HepG2 (cell line): ENCODE measurements around the gene KMT2A. TPM values are rescaled to one million over a fixed set of nuclear protein-coding genes. Genes with fewer than 3 reads are reported as not detected.

Source experiments
- ATAC-seq: fragments of 200-7000 bp; cut with Tn5 transposase; 3 replicates; pipeline ENCODE4 v1.9.1; 2020; ENCODE audit warnings: mild to moderate bottlenecking, moderate library complexity
- BruUV-seq: library from RNA; stranded (reverse); fragments of 400-500 nt; replicated peaks from 2 replicates; lab custom pipeline; 2021; lab: Mats Ljungman, UMichigan
- CTCF ChIA-PET: fragments of 300-600 bp; formaldehyde crosslinking; extraction: SDS; loops from one replicate; lab custom pipeline; 2021; ENCODE audit warnings: low total read pairs, inconsistent platforms, low intra/inter-chr PET ratio; lab: Yijun Ruan, JAX
- POLR2A ChIA-PET: fragments of 350-600 bp; sonication (Branson Sonifier 250); formaldehyde crosslinking; loops from one replicate; lab custom pipeline; 2020; ENCODE audit warnings: antibody characterized with exemption, inconsistent platforms; lab: Yijun Ruan, JAX
- DNase-seq: peaks from one replicate; pipeline ENCODE4 v3.0.0-alpha.2; 2015; ENCODE audit warnings: low spot score
- FAIRE-seq: peaks from 3 replicates; lab custom pipeline; 2011; peaks lifted over from hg19 to GRCh38; lab: Jason Lieb, UNC
- H2AFZ ChIP-seq: one replicate; pipeline ENCODE4 v1.6.1; 2011; ENCODE audit warnings: low read length, inconsistent platforms
- H3K27ac ChIP-seq: fragments of 300-600 bp; 3 replicates; pipeline ENCODE4 v1.8.0; 2011; ENCODE audit warnings: mixed run types, mild to moderate bottlenecking, mixed read lengths, low read length, inconsistent platforms; ENCODE audit not compliant: insufficient read depth; ENCODE audit errors: extremely low read length
- H3K27me3 ChIP-seq, 2 experiments: fragments of 200-600 bp in 1 of 2; 2 replicates in 1 of 2; 3 replicates in 1 of 2; pipeline versions ENCODE4 v1.6.0 to v1.8.0; 2011; ENCODE audit warnings: low read length in 2 of 2, mild to moderate bottlenecking in 2 of 2, moderate library complexity in 2 of 2, inconsistent platforms in 1 of 2; ENCODE audit not compliant: insufficient read depth in 2 of 2, control insufficient read depth in 1 of 2
- H3K36me3 ChIP-seq, 2 experiments: fragments of 200-600 bp in 1 of 2; replicated peaks in 1 of 2; 2 replicates in 1 of 2; 3 replicates in 1 of 2; pipeline versions ENCODE4 v1.5.1 to v1.8.0; 2011; ENCODE audit warnings: low read length in 2 of 2, inconsistent platforms in 1 of 2; ENCODE audit not compliant: insufficient read depth in 2 of 2, control insufficient read depth in 1 of 2
- H3K4me1 ChIP-seq: 2 replicates; pipeline ENCODE4 v1.5.1; 2012; ENCODE audit warnings: low read length, inconsistent platforms; ENCODE audit not compliant: insufficient read depth
- H3K4me2 ChIP-seq: 2 replicates; pipeline ENCODE4 v1.6.0; 2011; ENCODE audit warnings: low read depth, low read length, inconsistent platforms
- H3K4me3 ChIP-seq, 3 experiments: fragments of 200-600 bp in 1 of 3; sonication (generic), shearing (Covaris generic) in 1 of 3; replicated peaks in 1 of 3; 2 replicates each; pipeline ENCODE4 v1.5.1; 2011 to 2016; ENCODE audit warnings: low read length in 3 of 3, inconsistent platforms in 2 of 3, low read depth in 2 of 3, mild to moderate bottlenecking in 2 of 3, control low read depth in 1 of 3, mixed read lengths in 1 of 3; ENCODE audit not compliant: insufficient read depth in 1 of 3
- H3K79me2 ChIP-seq: one replicate; pipeline ENCODE4 v1.6.1; 2011; ENCODE audit warnings: low read length, inconsistent platforms; ENCODE audit not compliant: insufficient read depth
- H3K9ac ChIP-seq: 2 replicates; pipeline ENCODE4 v1.6.0; 2011; ENCODE audit warnings: mild to moderate bottlenecking, low read depth, low read length, inconsistent platforms; ENCODE audit not compliant: insufficient read depth
- H3K9me3 ChIP-seq: 2 replicates; pipeline ENCODE4 v1.5.1; 2012; ENCODE audit warnings: mild to moderate bottlenecking, low read length
- H4K20me1 ChIP-seq: 2 replicates; pipeline ENCODE4 v1.6.0; 2011; ENCODE audit warnings: inconsistent platforms, mild to moderate bottlenecking, low read length, moderate library complexity; ENCODE audit not compliant: insufficient read depth
- ARNT ChIP-seq: fragments of 450-650 bp; IDR thresholded peaks from 2 replicates; pipeline ENCODE4 v1.6.1; 2017
- ATF7 ChIP-seq, 2 experiments: fragments of 450-650 bp in 1 of 2; sonication (generic) in 1 of 2; formaldehyde crosslinking in 1 of 2; IDR thresholded peaks; 2 replicates each; pipeline versions ENCODE4 v1.4.0 to v1.6.1; 2016 to 2020; ENCODE audit warnings: antibody characterized with exemption in 1 of 2, mild to moderate bottlenecking in 1 of 2, missing genetic modification reagents in 1 of 2
- CREBL2 ChIP-seq: sonication (generic); formaldehyde crosslinking; IDR thresholded peaks from 2 replicates; pipeline ENCODE4 v1.8.1; 2023; ENCODE audit warnings: missing genetic modification reagents, mild to moderate bottlenecking, borderline replicate concordance
- DMAP1 ChIP-seq: IDR thresholded peaks from 2 replicates; pipeline ENCODE4 v1.6.1; 2016
- FOXJ3 ChIP-seq: sonication (generic); formaldehyde crosslinking; IDR thresholded peaks from 2 replicates; pipeline ENCODE4 v1.4.0; 2020; ENCODE audit warnings: missing genetic modification reagents, mild to moderate bottlenecking, borderline replicate concordance
- MAF1 ChIP-seq: sonication (generic); formaldehyde crosslinking; IDR thresholded peaks from 2 replicates; pipeline ENCODE4 v1.5.0; 2020; ENCODE audit warnings: missing genetic modification reagents, borderline replicate concordance
- MBNL3 ChIP-seq: fragments of 250-450 bp; sonication (Bioruptor Pico); conservative IDR thresholded peaks from 2 replicates; pipeline ENCODE4 v1.8.0; 2022; ENCODE audit warnings: mild to moderate bottlenecking, inconsistent platforms
- NCOA1 ChIP-seq: sonication (generic); formaldehyde crosslinking; IDR thresholded peaks from 2 replicates; pipeline ENCODE4 v1.9.0; 2021; ENCODE audit warnings: missing genetic modification reagents
- NFE2L2 ChIP-seq: fragments of 150-350 bp; IDR thresholded peaks from 2 replicates; pipeline ENCODE4 v1.6.1; 2014; ENCODE audit warnings: low read length
- PAXIP1 ChIP-seq: sonication (generic); formaldehyde crosslinking; conservative IDR thresholded peaks from 2 replicates; pipeline ENCODE4 v1.4.0; 2020; ENCODE audit warnings: mild to moderate bottlenecking, missing genetic modification reagents, moderate library complexity
- PREB ChIP-seq: sonication (generic); formaldehyde crosslinking; IDR thresholded peaks from 2 replicates; pipeline ENCODE4 v1.4.0; 2020; ENCODE audit warnings: missing genetic modification reagents
- ZNF598 ChIP-seq: sonication (generic); formaldehyde crosslinking; IDR thresholded peaks from 2 replicates; pipeline ENCODE4 v1.5.1; 2020; ENCODE audit warnings: mild to moderate bottlenecking, missing genetic modification reagents, borderline replicate concordance
- WGBS: methylation state at CpG from one replicate; pipeline ENCODE4 v1.1.6; 2017; ENCODE audit warnings: low lambda C conversion rate; 5-methylcytosine and 5-hydroxymethylcytosine counted together
- in situ Hi-C: cut with HindIII; loops from 2 replicates; pipeline ENCODE4 v1.10.0; 2017; ENCODE audit warnings: low pct_unique_long_range_greater_than_20kb; ENCODE audit not compliant: extremely low pct_ligation_motif_present
- intact Hi-C: fragments of 100-400 bp; cut with micrococcal nuclease; formaldehyde crosslinking; loops from one replicate; pipeline ENCODE4 v1.10.0; 2022; ENCODE audit not compliant: unreplicated experiment
- polyA plus RNA-seq, 8 experiments: library from polyadenylated mRNA; depleted of rRNA in 3 of 8; stranded (reverse) in 7 of 8; unstranded in 1 of 8; fragments of >200 nt; fragmentation: Illumina TruSeq in 4 of 8; extraction: Trizol in 4 of 8; gene quantifications; 2 replicates each; pipeline versions ENCODE4 v1.2.1 to v1.2.3, GENCODE V29; 2011 to 2016; ENCODE audit warnings: low read depth in 4 of 8, missing spikeins in 1 of 8, mixed read lengths in 1 of 8; ENCODE audit not compliant: insufficient read depth in 1 of 8
- total RNA-seq, 5 experiments: library from RNA; depleted of rRNA; stranded (reverse); fragments of >200 nt; fragmentation: Illumina TruSeq; extraction: Trizol; gene quantifications; 2 replicates each; pipeline ENCODE4 v1.2.3, GENCODE V29; 2016; ENCODE audit warnings: low read depth in 1 of 5

The KMT2A gene
- total and polyA plus RNA-seq, 2 of the 13 experiments (the other 11 are each of a cell fraction or from before 2014, with no cell fraction given), result 12.4 to 20.0 TPM

GRCh38 chr11:118491041-118491440 is 54.7 kb downstream of the KMT2A start:
- WGBS, result 99% methylated on average over 4 of the region's 4 CpGs
- Histone ChIP-seq H3K9ac (no peak overlapping the region), H3K79me2 (no peaks in the 10 kb centered on the region)
- TF ChIP-seq ATF7 (IDR thresholded peaks at IDR 0.05) (peak; percentile 36; the same call in 1 of the 2 replicates), ATF7 (CRISPR knock-in tag; IDR thresholded peaks at IDR 0.05) (no peak), PAXIP1 (CRISPR knock-in tag) (no peak)
- TF ChIP-seq, all 625 proteins: peak for 1
- Histone ChIP-seq H3K9me3 (no peaks in the 10 kb centered on the region), H4K20me1 (no peaks in the 10 kb centered on the region), H2AFZ (no peak overlapping the region), H3K4me1 (no peaks in the 10 kb centered on the region), H3K27me3 (no peaks in the 10 kb centered on the region), H3K27ac (no peak overlapping the region), H3K4me2 (no peak overlapping the region), H3K4me3 (no peak overlapping the region), H3K36me3 (peaks cover 15 to 65% of the 10 kb centered on the region in 2 experiments)
- FAIRE-seq (no peak), ATAC-seq (no peak), DNase-seq (no peak)
- ChIA-PET CTCF (no interaction called here), POLR2A (no interaction called here)
- in situ Hi-C loops (loop anchor here (10.0 to 25.0 kb wide), 2 partner anchors 106 to 354 kb away; no protein-coding TSS in a partner anchor), intact Hi-C loops (no loop called here)
- no TSS peak for BruUV-seq

- H3K9me3 ChIP-seq, result no peaks in the 10 kb centered on the region
- H3K4me3 ChIP-seq, result no peak overlapping the region
- ChIA-PET POLR2A (no interaction called here), CTCF (no interaction called here)
- WGBS, result 91% methylated on average over 4 of the region's 4 CpGs
- DNase-seq, result no peak
- H3K27ac ChIP-seq, result no peak overlapping the region
- H2AFZ ChIP-seq, result no peak overlapping the region
- H3K36me3 ChIP-seq, result peaks cover 29 to 91% of the 10 kb centered on the region in 2 experiments
- no peaks in the 10 kb centered on the region for H3K27me3 ChIP-seq
- no peak overlapping the region for H3K9ac ChIP-seq
- H3K4me1 ChIP-seq, result no peaks in the 10 kb centered on the region
- no peaks in the 10 kb centered on the region for H3K79me2 ChIP-seq
- no TSS peak for BruUV-seq
- intact Hi-C loops, result no loop called here
- ATAC-seq, result no peak
- H3K4me2 ChIP-seq, result no peak overlapping the region
- H4K20me1 ChIP-seq, result no peaks in the 10 kb centered on the region
- in situ Hi-C loops, result loop anchor here (10.0 to 25.0 kb wide), 2 partner anchors 113 to 361 kb away; no protein-coding TSS in a partner anchor
- no peak for FAIRE-seq
- TF ChIP-seq PREB (CRISPR knock-in tag) (no peak), NCOA1 (CRISPR knock-in tag) (no peak), DMAP1 (CRISPR knock-in tag) (no peak), ARNT (no peak), MAF1 (CRISPR knock-in tag) (no peak), FOXJ3 (CRISPR knock-in tag) (no peak), NFE2L2 (no peak), CREBL2 (CRISPR knock-in tag) (no peak), ZNF598 (CRISPR knock-in tag) (no peak), MBNL3 (CRISPR knock-in tag) (no peak)
These were observed 61.5 kb downstream of the KMT2A start for GRCh38 chr11:118497831-118498230.
